HG03432 (cell line): ENCODE results near the gene CES2.
A peak's percentile ranks its signal among the peaks of the same experiment; 100 is the strongest.
"Not testable (repeated sequence)": the region's sequence is repeated elsewhere in the genome, so short reads cannot be mapped to it uniquely, and the experiment has no call there.

Experiments
- ATAC-seq: cut with Tn5 transposase; IDR thresholded peaks from one replicate; pipeline ENCODE4 v1.9.1; 2021; ENCODE audit warnings: mild to moderate bottlenecking, moderate library complexity; ENCODE audit not compliant: unreplicated experiment

Gene CES2

GRCh38 chr16:66934138-66934838 lies 1.0 kb upstream of the CES2 start, which contains the start of gene CIAO2B:
Gene CIAO2B (minus strand): TSS chr16:66934402. CDS start chr16:66934364, 38 bp downstream.
- ATAC-seq, result peak; percentile 76

- ATAC-seq, result not testable (repeated sequence)
Observed at GRCh38 chr16:66934839-66935313, 440 bp upstream of the CES2 start.

DNA sequence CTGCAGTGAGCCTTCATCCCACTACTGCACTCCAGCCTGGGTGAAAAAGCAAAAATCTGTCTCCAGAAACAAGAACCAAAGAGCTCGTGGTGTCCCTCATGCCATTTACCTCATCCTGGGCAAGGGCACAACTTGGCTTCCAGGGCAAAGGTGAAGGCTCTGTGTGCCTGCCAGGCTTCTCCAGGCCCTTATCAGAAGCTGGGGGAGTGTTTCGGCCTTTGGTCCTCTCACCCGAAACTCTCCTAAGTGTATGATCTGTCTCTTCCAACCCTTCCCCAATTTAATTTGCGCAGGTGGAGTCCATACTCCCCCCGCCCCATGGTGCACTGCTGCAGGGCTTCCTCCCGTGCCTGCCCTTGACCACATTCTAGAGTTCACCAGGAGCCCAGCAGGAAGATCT lies 1.1 kb downstream of the CES2 start:
- ATAC-seq, result no peak

GRCh38 chr16:66936889-66937554 lies 1.7 kb downstream of the CES2 start:
- no peak for ATAC-seq

DNA sequence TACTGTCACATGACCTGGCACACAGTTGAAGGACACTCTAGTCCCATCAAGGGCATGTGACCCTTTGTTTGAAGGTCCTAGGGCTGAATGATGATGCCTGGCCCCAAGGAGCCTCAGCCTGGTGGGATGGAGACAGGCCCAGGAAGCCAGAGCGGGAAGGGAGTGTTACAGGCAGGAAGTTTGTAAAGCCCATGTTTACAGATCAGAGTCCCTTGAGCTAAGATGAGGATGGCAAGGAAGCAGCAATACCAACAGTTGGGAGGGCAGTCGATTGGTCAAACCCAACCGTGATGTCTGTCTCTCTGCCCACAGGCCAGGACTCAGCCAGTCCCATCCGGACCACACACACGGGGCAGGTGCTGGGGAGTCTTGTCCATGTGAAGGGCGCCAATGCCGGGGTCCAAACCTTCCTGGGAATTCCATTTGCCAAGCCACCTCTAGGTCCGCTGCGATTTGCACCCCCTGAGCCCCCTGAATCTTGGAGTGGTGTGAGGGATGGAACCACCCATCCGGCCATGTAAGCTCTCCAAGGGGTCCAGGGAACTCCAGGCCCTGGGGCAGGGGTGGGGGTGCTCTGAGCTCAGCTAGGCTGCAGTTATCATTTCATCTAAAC lies 2.5 kb downstream of the CES2 start:
- no peak for ATAC-seq

DNA sequence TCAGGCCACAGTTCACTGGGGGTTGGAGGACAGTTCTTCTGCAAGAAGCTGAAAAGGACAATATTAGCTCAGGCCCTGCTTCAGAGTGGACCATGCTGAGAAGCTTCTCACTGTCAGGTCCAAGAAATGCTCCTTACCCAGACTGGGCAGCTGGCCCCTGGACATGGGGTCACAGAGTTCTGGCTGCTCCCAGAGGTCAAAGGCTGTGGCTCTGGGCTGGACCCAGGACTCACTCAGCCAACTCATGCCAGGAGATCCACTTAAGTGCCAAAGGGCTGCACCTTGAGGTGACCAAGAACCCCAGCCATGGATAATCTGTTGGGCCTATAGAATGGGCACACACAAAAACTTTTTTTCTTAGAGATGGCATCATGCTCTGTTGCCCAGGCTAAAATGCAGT lies 4.0 kb downstream of the CES2 start:
- ATAC-seq, result no peak

DNA sequence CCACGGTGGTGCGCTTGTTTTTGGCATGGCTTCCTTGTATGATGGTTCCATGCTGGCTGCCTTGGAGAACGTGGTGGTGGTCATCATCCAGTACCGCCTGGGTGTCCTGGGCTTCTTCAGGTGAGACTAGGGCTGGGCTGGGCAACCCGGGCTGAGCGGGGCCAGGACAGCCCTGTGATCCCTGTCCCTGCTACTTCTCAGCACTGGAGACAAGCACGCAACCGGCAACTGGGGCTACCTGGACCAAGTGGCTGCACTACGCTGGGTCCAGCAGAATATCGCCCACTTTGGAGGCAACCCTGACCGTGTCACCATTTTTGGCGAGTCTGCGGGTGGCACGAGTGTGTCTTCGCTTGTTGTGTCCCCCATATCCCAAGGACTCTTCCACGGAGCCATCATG lies 4.9 kb downstream of the CES2 start:
- no peak for ATAC-seq

- ATAC-seq, result no peak
Observed at GRCh38 chr16:66942981-66943380, 7.7 kb downstream of the CES2 start.

DNA sequence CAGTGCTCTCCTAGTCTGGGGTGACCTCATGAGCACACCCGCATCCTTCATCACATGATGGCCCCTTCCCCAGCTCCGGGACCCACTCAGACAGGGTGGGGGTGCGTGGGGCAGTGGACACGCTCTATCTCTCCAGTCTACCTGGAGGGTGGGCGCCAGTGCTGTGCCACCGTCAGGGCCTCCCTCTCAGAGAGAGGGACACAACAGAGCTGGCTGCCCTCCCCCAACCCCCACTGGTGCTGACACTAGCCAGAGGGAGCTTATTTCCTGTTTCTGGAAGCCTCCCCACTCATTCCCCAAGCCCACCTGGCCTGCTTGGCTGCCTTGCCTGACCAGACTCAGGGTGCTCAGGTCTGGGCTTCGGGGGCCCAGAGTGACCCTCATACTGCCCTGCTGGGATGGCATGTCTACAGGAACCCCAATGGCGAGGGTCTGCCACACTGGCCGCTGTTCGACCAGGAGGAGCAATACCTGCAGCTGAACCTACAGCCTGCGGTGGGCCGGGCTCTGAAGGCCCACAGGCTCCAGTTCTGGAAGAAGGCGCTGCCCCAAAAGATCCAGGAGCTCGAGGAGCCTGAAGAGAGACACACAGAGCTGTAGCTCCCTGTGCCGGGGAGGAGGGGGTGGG lies 8.2 kb downstream of the CES2 start:
- ATAC-seq, result no peak

- no peak for ATAC-seq
Observed at GRCh38 chr16:66944054-66944441, 8.7 kb downstream of the CES2 start.

DNA sequence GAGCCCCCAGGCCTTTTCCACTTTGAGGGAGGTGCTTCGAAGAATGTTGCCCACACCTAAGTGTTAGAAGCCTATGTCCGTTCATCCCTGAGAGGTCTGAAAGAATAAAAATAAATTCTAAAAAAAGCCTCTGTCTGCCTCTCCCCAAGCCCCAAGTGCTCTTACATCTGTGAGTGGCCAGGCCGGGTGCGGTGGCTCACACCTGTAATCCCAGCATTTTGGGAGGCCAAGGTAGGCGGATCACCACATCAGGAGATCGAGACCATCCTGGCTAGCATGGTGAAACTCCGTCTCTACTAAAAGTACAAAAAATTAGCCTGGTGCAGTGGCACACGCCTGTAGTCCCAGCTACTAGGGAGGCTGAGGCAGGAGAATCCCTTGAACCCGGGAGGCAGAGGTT lies 9.7 kb downstream of the CES2 start:
- not testable (repeated sequence) for ATAC-seq

DNA sequence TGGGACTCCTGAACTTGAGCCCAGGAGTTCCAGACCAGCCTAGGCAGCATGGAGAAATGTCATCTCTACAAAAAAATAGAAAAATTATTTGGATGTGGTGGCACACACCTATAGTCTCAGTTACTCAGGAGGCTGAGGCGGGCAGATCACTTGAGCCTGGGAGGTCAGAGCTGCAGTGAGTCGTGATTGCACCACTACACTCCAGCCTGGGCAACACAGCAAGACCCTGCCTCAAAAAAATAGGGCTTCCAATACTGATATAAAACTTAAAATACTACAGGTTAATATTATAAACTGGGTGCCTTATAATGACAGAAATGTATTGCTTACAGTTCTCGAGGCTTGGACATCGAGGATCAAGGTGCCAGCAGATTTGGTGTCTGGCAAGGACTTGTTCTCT lies 10.6 kb downstream of the CES2 start:
- no peak for ATAC-seq

DNA sequence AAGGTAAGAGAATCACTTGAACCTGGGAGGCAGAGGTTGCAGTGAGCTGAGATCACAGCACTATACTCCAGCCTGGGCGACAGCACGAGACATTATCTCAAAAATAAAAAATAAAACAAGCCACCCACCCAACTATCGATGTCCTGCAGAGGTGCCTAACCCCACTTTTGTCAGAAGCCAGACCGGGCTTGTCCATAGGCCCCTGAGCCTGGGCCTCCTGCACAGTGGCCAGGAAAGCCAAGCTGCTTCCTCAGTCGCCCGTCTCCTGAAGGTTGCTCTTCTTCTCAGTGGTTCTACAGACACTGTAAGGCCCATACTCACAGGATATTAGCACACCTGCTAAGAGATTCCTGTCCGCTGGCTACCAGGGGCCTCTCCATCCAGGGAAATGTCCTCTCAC lies 11.2 kb downstream of the CES2 start:
- no peak for ATAC-seq

GRCh38 chr16:66946974-66947301 lies 11.6 kb downstream of the CES2 start:
- ATAC-seq, result no peak

- peak; percentile 63 for ATAC-seq
Observed at GRCh38 chr16:66947302-66948065, 12.2 kb downstream of the CES2 start.

DNA sequence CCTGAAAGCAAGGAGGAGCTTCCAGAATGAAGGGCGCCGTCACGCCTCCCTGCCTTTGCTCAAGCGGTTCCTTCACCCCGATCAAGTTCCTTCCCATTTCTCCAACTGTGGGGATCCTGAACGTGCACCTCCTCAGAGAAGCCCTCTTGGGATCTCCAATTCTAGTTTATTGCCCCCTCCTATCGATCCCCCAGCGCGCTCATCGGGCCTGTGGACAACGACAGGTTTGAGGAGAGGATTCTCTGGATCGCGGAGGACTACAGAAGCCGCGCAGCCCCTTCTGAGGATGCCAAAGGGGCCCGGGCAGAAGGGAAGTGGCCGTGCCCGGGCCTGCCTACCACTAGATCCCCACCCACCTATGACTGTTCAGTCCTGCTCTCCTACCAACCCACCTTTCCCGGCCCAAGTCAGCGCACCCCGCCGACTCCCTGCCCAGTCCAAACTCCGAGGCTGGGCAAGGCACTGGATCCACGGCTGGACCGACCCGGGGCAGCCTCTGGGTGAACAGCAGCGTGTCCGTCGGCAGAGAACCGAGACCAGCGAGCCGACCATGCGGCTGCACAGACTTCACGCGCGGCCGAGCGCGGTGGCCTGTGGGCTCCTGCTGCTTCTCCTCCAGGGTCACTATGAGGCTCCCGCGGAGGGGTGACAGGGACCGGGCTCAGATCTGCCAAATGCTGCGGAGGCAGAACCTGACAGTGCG lies 13.0 kb downstream of the CES2 start:
- peak; percentile 11 for ATAC-seq

- ATAC-seq, result no peak
Observed at GRCh38 chr16:66948837-66949225, 13.5 kb downstream of the CES2 start.

- no peak for ATAC-seq
Observed at GRCh38 chr16:66949472-66949871, 14.2 kb downstream of the CES2 start.

GRCh38 chr16:66950437-66950836 lies 15.1 kb downstream of the CES2 start:
- no peak for ATAC-seq
